Stimulated activated CD8-positive, alpha-beta memory T cell treated with anti-CD3 and anti-CD28 coated beads, Interleukin-15, amount 100 ng/mL, for 48 hours (primary cell): ENCODE data around the gene MAP3K12.
"Not testable (repeated sequence)": the region's sequence is repeated elsewhere in the genome, so short reads cannot be mapped to it uniquely, and the experiment has no call there.

Experiments
- DNase-seq, 2 donors: peaks; one replicate each; pipeline ENCODE4 v3.0.0-alpha.2; 2020; ENCODE audit warnings: low read depth in 2 of 2

Gene MAP3K12

GRCh38 chr12:53492188-53492587, 7.1 kb downstream of the MAP3K12 start:
- DNase-seq: no peak

DNA sequence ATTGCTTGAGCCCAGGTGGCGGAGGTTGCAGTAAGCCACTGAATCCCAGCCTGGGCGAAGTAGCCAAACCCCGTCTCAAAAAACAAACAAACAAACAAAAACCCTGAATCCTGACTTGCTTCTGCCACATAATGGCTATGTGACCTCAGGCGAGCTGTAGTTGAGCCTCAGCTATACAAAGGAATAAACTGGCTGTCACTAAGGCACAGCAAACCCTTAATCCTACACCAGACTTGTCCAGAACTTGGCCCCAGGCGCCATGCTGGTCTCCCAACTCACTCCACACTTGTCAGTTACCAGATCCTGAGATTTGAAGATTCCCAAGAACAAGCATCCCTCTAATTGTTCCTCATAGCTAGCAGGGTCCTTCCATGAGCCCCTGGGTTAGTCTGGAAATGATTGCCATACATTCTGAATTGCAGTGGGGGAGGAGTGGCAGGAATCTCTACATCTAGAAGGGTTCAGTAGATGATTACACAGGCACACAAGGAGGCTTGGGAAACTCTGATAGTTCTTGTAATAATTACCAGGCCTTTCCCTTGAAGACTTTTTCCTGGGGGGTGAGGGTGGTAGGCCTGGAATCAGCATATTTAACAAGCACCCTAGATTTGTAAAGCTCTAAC, 9.9 kb downstream of the MAP3K12 start:
- DNase-seq: no peak

DNA sequence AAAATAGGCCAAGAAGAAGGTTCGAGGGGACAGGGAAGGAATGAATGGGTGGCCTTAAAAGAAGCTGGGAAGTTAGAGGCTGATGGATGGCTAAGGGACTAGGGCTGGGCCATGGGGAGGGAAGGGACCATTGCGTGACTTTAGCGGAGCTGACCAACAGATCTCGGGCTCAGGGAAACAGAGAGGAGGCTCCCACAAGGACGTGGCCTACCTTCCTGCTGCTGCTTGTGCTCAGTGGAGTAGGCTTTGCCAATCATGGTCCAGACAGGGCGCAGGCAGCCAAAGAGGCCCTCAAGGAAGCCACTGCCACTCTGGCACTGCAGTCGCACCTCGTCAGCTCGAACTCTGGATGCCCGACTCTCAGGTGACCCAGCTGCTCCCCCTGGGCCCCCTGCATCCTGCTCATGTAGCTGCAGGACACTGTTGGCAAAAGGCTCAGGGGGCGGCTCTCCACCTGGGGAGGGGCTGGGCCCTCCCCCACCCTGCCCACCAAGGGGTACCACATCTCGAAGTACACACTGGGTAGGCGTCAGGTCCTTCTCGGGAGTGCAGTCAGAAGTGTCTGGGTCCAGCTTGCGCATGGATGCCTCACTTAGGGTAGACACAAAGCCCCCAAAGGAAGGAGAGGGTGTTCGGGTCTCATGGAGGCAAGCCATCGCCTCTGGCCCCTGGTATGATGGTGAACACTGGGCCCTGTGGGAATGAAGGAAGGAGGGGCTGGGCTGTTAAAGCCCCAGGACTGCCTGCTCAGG, 12.3 kb downstream of the MAP3K12 start:
- no peak for DNase-seq

DNA sequence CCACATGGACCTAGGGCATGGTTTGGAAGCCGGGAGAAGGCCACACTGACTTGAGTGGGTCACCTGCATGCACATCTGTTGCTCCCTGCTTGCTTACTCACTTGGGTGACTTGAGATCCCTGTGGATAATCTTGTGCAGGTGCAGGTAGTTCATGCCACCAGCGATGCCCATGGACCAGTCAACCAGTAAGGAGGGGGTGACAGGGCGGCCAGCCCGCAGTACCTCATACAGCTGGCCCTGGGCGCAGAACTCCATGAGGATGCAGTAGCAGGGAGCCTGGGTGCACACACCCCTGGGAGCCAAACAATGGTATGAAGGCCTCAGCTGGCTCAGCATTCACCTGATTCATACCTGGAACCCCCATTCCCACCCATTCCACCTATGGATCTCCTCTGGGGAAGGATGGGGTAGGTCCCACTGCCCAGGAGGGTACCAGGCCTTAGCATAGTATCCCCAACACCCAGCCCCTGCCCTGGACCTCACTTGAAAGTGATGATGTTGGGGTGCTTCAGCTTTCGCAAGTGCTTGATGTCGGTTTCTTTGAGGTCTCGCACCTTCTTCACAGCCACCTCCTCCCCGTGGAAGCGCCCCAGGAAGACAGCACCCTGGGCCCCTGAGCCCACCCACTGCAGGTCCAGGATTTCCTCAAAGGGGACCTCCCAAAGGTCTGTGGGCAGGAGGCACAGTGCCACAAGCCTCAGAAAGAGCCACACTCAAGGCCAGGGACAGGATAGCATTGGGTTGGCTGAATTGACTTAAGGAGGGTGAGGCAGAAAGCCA, 13.1 kb downstream of the MAP3K12 start:
- DNase-seq: no peak

GRCh38 chr12:53484686-53485575, 14.3 kb downstream of the MAP3K12 start:
- DNase-seq: no peak

DNA sequence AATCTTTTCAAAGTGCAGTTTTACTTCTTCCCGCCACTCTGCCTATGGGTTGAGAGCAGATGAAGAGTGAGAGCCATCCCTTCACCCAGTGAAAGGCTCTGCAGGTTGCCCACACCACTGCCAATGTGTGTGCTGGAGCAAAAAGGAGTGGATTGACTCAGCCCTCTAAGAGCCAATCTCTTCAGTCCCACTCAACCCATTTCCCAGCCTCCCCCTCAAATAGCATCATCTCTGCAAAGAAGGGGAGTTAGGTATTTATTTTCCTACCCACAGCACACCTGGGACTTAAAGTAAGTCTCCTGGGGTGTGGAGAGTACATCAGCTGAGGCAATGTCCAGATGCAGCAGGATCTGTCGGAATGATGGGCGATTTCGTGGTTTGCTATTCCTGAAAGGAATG, 15.3 kb downstream of the MAP3K12 start:
- DNase-seq: no peak

DNA sequence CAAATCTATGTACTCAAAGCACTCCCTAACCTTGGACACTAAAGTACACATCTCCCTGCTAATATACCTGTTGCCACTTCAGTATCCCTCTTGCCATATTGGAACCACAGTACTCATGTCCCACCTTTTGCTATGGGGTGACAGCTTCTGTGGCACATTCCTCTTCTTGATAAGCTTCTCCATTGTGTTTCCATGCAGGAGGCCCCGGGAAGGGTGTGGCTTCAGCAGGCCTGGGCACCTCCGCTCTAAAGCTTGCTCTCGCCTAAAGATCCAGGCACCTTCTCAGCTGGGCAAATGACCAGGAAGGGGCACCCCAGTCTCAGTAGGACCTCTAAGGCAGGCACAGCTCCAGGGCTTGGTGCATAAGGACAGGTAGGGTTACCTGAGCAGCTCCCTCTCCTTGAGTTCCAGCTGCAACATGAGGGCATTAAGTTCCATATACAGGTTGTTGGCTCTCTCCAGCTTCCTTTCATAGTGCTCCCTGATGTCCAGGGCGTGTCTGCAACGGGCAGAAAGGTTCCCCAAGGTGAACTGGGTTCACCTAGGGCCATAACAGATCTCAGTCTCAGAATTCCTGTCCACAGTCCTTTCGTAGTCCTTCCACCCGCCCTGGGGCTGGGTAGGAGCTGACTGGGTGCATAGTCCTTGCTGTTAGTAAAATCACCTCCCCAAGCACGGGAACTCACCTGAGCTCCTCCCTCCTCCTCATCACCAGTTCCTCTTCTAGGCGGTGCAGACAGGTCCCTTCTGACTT, 15.9 kb downstream of the MAP3K12 start:
- no peak for DNase-seq

DNA sequence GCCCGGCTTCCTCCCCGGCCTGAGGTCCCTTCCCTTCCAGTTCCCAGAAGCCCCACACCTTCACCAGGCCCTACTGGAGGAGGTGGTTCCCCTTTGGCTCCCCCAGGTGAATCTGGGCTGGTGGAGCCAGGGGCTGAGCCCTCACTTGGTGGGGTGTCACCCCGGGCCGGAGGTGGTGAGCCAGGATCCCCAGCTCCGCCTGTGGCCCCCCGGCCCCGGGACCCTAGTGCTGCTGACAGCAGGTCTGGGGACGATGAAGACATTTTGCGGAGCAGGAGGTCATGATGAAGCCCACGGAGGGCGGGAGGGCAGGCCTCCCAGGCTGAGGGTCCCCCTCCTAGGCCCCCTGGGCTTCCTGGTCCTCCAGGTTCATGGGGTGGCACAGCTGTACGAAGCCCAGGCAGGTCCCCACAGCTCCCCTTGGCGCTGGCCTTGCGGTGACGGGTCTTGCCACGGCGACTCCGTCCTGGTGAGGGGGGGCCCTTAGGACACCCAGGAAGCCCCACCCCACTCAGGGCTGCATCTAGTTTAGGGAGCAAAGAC, 16.6 kb downstream of the MAP3K12 start:
- no peak for DNase-seq

DNA sequence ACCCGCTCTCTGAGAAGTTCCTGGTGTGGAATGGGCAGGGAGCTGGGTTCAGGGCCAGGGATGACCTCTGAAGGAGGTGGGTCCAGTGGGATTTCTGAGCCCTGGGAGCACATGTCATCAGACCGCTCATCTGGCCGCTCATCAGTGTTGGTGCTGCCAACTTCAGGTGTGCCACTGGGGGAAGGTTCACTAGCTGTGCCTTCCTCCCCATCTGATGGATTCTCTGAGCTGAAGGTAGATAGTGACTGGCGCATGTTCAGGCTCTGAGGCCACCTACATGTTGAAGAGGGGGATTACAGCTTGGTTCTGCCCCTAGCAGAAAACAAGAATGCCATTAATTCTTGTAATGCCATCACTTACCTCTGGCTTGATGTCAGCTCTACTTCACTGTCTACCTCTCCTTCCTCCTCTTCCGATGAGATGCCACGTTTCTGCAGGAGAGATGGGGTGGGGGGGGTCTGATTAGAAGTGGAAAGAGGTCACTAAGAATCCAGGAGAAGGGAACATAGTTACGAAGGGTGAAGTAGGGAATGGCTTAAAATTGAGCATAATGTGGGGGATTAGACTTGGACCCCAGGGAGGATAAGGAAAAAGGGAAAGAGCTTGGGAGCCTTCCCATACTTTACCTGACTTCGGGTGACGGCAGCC, 17.2 kb downstream of the MAP3K12 start:
- no peak for DNase-seq

DNA sequence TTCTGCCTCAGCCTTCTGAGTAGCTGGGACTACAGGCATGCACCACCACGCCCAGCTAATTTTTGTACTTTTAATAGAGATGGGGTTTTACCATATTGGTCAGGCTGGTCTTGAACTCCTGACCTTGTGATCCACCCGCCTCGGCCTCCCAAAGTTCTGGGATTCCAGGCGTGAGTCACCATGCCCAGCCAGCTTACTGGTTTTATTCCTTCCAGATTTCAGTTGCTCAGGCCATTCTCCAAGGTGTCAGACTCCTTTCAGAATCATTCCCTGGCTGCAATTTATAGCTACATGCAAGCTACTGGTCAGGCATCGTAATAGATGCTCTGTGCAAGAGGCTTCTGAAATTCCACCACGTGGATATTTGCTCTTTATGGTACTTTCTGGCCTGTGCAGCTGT, 17.8 kb downstream of the MAP3K12 start:
- not testable (repeated sequence) for DNase-seq

GRCh38 chr12:53480491-53481442, 18.5 kb downstream of the MAP3K12 start:
- DNase-seq: no peak

DNA sequence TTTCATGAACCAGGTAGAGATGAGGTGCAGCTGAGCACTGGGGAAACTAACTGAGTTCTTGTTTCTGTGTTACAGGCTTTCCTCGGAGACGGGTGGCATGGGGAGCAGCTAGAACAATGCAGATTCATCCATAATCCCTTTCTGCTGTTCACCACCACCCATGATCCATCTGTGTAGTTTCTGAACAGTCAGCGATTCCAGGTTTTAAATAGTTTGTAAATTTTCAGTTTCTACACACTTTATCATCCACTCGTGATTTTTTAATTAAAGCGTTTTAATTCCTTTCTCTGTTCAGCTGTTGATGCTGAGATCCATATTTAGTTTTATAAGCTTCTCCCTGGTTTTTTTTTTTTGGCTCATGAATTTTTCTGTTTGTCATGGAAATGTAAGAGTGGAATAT, 19.9 kb downstream of the MAP3K12 start:
- no peak for DNase-seq

- no peak for DNase-seq
Observed at GRCh38 chr12:53478865-53479264, 20.4 kb downstream of the MAP3K12 start.

GRCh38 chr12:53476769-53477209, 22.5 kb downstream of the MAP3K12 start:
- no peak for DNase-seq

GRCh38 chr12:53474819-53475218, 24.4 kb downstream of the MAP3K12 start:
- DNase-seq: no peak

GRCh38 chr12:53474077-53474476, 25.2 kb downstream of the MAP3K12 start:
- DNase-seq: no peak

DNA sequence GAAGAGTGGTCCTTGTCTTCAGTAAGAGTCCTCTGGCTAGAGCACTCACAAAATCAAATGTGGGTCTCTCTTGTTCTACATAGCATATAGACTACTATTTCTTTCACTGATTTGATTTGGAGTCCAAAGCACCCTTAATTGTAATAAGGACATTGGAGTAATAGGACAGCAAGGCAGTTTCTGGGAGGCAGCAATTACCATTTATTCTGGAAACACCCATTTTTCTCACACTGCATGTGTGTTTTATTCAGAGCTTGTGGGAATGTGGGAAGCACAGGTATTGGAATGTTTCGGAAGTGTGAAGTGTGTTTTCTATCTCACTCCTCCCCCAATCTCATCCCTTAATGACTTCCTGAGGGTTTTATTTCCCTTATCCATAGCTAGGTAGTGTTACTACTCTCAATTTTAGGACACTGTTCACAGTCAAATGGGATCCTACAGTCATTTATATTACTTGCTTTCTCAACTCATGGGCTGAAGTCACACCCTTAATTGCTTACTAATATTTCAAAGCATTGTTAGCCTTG, 27.1 kb downstream of the MAP3K12 start:
- DNase-seq: no peak

DNA sequence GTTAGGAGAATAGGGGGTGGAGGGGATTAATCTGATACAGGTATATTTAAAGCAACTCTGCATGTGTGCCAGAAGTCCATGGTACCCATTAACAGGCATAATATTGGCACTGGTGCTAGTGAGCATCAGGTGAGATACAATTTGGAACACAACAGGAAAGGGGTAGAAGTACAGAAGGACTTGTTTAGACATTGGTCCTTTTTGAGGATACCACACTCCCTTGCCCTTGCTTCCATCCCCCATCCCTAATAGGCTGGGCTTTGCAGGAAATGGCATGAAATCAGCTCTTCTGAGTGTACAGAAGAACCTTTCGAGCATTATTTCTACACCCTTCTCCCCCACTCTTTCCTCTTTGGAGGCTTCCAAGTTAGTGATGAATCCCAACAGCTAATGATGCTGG, 31.0 kb downstream of the MAP3K12 start:
- DNase-seq: no peak

DNA sequence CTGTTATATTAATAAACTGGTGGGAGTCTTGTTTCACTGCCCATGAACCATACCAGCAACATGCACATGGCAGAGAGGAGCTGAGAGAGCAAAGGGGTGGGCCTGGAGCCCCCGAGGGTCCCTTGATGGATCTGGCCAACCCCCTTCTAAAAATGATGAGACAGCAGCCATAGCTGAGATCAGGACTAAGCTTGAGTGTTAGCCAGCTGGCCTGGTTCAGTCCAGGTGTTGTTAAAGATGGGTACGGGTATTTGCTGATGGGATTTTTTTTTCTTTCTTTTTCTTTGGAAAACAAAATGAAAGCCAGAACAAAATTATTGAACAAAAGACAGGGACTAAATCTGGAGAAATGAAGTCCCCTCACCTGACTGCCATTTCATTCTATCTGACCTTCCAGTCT, 31.4 kb downstream of the MAP3K12 start:
- no peak for DNase-seq
